Measurements from ENCODE around the gene CSAD.

DNA sequence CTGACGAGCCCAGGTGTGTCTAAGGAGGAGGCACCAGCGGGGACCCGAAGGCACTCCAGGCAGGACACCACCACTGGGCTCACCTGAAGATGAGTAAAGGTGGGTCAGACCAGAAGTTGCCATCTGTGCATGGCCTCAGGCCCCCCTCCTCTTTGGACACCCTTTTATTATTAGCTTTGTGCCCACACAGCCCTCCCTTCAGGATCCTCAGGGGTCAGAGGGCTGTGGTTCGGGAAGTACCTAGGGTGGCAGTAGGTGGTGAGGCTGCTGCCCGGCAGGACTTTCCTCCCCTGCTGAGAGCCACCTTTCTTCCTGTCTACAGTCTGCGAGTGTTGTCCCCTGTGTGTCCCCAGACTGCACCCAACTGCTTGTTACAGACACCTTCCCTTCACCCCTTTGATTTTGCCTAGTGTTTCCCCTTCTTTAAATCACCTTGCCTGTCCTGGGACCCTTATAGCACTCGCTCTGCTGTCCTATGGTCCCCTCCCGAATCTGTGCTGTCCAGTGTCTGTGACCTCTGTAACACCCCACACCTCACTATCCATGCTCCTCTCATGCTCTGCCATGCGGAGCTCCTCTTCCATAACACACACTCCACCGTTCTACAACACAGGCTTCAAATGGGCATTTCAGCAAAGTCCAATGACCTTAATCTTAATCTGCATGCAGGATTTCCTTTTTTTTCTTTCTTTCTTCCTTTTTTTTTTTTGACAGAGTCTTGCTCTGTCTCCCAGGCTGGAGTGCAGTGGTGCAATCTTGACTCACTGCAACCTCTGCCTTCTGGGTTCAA, 51.8 kb downstream of the CSAD start:
- TF ChIP-seq, protein P1, sequence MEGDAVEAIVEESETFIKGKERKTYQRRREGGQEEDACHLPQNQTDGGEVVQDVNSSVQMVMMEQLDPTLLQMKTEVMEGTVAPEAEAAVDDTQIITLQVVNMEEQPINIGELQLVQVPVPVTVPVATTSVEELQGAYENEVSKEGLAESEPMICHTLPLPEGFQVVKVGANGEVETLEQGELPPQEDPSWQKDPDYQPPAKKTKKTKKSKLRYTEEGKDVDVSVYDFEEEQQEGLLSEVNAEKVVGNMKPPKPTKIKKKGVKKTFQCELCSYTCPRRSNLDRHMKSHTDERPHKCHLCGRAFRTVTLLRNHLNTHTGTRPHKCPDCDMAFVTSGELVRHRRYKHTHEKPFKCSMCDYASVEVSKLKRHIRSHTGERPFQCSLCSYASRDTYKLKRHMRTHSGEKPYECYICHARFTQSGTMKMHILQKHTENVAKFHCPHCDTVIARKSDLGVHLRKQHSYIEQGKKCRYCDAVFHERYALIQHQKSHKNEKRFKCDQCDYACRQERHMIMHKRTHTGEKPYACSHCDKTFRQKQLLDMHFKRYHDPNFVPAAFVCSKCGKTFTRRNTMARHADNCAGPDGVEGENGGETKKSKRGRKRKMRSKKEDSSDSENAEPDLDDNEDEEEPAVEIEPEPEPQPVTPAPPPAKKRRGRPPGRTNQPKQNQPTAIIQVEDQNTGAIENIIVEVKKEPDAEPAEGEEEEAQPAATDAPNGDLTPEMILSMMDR (IDR thresholded peaks at IDR 0.05), result no peak
- TF ChIP-seq POLR2AphosphoS5 (IDR thresholded peaks at IDR 0.05), result no peak
